Neutrophil (primary cell): ENCODE measurements around the gene TRUB1.

Experiments used
- H3K27ac ChIP-seq: fragments of 200-600 bp; sonication (generic); 2 replicates; pipeline ENCODE4 v1.5.1; 2016; ENCODE audit warnings: mild to moderate bottlenecking, moderate library complexity
- H3K27me3 ChIP-seq: fragments of 200-600 bp; sonication (generic); 2 replicates; pipeline ENCODE4 v1.6.0; 2016; ENCODE audit warnings: mild to moderate bottlenecking
- H3K36me3 ChIP-seq: fragments of 200-600 bp; sonication (generic); 2 replicates; pipeline ENCODE4 v1.5.1; 2017
- H3K4me1 ChIP-seq, 2 experiments: fragments of 200-600 bp in 1 of 2; sonication (generic) in 1 of 2; 1 replicate in 1 of 2; 2 replicates in 1 of 2; pipeline versions ENCODE4 v1.5.1 to v1.6.1; 2013 to 2016; ENCODE audit warnings: low read depth in 1 of 2, low read length in 1 of 2, mild to moderate bottlenecking in 1 of 2, moderate library complexity in 1 of 2; ENCODE audit not compliant: control insufficient read depth in 1 of 2, insufficient read depth in 1 of 2
- H3K4me3 ChIP-seq, 2 experiments: fragments of 200-600 bp in 1 of 2; sonication (generic) in 1 of 2; 1 replicate in 1 of 2; 2 replicates in 1 of 2; pipeline ENCODE4 v1.5.1; 2013 to 2016; ENCODE audit warnings: low read depth in 1 of 2, low read length in 1 of 2, mild to moderate bottlenecking in 1 of 2, moderate library complexity in 1 of 2
- H3K9me3 ChIP-seq: fragments of 200-600 bp; sonication (generic); 2 replicates; pipeline ENCODE4 v1.5.1; 2016
- TF ChIP-seq, protein P1 (sequence below): fragments of 200-600 bp; sonication (generic); IDR thresholded peaks from 2 replicates; pipeline ENCODE4 v1.5.1; 2016; ENCODE audit warnings: antibody characterized with exemption

Gene TRUB1

DNA sequence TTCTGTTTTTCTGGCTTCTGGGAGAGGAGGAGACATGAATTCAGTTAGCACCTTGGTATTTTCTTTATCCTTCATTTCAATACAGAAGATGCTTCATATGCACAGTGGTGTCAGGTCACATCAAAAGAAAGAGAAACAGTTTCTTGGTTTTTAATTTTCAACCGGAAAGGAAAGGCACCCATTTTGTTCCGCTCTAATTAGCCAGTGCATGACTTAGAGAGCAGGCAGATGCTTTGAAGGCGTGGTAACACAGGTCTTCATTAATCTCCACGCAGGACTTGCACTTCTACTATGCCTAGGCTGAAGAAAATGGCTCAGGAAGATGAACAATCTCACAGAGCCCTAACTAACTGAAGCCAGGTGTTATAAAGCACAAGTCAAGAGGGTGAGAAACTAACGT lies 84.7 kb downstream of the TRUB1 start:
- Histone ChIP-seq H3K27me3 (no peaks in the 10 kb centered on the region), H3K4me3 (no peak overlapping the region), H3K27ac (no peak overlapping the region), H3K36me3 (no peaks in the 10 kb centered on the region), H3K9me3 (no peaks in the 10 kb centered on the region), H3K4me1 (no peaks in the 10 kb centered on the region)
- TF ChIP-seq, protein P1, sequence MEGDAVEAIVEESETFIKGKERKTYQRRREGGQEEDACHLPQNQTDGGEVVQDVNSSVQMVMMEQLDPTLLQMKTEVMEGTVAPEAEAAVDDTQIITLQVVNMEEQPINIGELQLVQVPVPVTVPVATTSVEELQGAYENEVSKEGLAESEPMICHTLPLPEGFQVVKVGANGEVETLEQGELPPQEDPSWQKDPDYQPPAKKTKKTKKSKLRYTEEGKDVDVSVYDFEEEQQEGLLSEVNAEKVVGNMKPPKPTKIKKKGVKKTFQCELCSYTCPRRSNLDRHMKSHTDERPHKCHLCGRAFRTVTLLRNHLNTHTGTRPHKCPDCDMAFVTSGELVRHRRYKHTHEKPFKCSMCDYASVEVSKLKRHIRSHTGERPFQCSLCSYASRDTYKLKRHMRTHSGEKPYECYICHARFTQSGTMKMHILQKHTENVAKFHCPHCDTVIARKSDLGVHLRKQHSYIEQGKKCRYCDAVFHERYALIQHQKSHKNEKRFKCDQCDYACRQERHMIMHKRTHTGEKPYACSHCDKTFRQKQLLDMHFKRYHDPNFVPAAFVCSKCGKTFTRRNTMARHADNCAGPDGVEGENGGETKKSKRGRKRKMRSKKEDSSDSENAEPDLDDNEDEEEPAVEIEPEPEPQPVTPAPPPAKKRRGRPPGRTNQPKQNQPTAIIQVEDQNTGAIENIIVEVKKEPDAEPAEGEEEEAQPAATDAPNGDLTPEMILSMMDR: no peak

- H3K36me3 ChIP-seq: no peaks in the 10 kb centered on the region
- no peak overlapping the region for H3K4me3 ChIP-seq
- H3K27ac ChIP-seq: no peak overlapping the region
- TF ChIP-seq, protein P1: no peak
- no peaks in the 10 kb centered on the region for H3K9me3 ChIP-seq
- H3K27me3 ChIP-seq: no peaks in the 10 kb centered on the region
- no peaks in the 10 kb centered on the region for H3K4me1 ChIP-seq
These were observed 85.7 kb downstream of the TRUB1 start for GRCh38 chr10:115023715-115024114.

DNA sequence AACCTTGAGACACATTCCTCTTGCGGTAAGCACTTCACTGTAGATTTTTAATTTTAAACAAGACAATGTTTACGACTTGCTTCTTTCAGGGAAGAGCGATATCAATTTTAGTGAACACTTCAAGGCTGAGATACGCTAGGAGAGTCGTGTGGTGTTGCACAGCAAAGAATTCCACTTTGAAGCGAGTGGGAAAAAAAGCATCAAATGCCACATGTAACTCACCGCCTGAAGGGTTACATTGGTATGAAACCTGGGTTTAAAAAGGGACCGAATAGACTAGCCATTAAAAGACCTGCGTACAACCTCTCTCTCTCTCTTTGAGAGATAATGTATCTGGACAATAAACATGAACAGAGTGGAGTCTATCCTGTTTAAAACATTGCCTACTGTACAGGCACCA lies 86.4 kb downstream of the TRUB1 start:
- H3K27ac ChIP-seq: no peak overlapping the region
- H3K4me3 ChIP-seq: no peak overlapping the region
- no peaks in the 10 kb centered on the region for H3K36me3 ChIP-seq
- TF ChIP-seq, protein P1: no peak
- no peaks in the 10 kb centered on the region for H3K27me3 ChIP-seq
- no peaks in the 10 kb centered on the region for H3K9me3 ChIP-seq
- H3K4me1 ChIP-seq: no peaks in the 10 kb centered on the region

DNA sequence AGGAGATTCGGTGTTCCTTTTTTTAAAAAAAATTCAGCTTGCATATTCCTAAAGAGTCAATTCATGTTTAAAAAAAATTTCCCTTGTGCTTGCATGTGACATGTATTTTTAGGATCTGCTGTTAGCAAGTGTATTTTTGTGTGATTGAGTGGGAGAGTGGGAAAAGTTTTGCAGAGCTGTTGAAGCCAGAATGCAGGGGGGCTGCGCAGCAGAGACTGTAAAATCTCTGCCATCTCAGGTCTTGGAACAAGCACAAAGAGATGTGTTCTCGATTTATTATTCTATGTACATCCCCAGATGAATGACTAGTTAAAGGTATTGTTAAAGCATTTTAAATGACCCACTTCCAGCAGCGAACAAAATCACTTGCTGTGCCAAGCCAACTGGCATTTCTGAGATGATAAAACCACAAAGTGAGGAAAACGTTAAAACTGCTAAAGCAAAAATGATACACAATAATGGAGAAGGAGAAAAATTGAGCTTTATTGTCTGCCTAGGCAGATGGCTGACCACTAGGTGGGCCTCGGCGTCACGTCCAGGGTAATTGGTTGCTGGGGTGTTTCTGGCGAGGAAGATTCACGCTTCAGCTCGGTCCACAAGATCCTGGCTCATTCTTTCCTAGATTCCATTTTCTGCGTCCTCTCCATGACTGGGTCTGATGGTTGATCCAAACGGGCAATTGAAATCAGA lies 88.2 kb downstream of the TRUB1 start:
- H3K27ac ChIP-seq: no peak overlapping the region
- no peaks in the 10 kb centered on the region for H3K36me3 ChIP-seq
- TF ChIP-seq, protein P1: no peak
- no peaks in the 10 kb centered on the region for H3K4me1 ChIP-seq
- no peaks in the 10 kb centered on the region for H3K27me3 ChIP-seq
- H3K4me3 ChIP-seq: no peak overlapping the region
- H3K9me3 ChIP-seq: no peaks in the 10 kb centered on the region

GRCh38 chr10:115026746-115027140 lies 88.7 kb downstream of the TRUB1 start:
- Histone ChIP-seq H3K4me3 (no peak overlapping the region), H3K4me1 (no peaks in the 10 kb centered on the region)
- TF ChIP-seq, protein P1: no peak

More at GRCh38 chr10:115026746-115027140, 88.7 kb downstream of the TRUB1 start:
- Histone ChIP-seq H3K36me3 (no peaks in the 10 kb centered on the region), H3K27me3 (no peaks in the 10 kb centered on the region), H3K27ac (no peak overlapping the region), H3K9me3 (no peaks in the 10 kb centered on the region)
